T47D (cell line): ENCODE results near the gene SPATA3.
A peak's percentile ranks its signal among the peaks of the same experiment; 100 is the strongest.

Source experiments
- DNase-seq, 2 experiments: peaks; one replicate each; pipeline versions ENCODE4 v3.0.0 to v3.0.0-alpha.2; 2011 to 2012; ENCODE audit warnings: low read depth in 1 of 2, low spot score in 1 of 2
- JUND ChIP-seq: IDR thresholded peaks from 2 replicates; pipeline ENCODE4 v1.6.1; 2012; ENCODE audit warnings: low read depth
- in situ Hi-C: cut with HindIII; loops from 2 replicates; pipeline ENCODE4 v1.10.0; 2016; ENCODE audit warnings: low sequenced_read_pairs, low pct_unique_long_range_greater_than_20kb

SPATA3 gene

DNA sequence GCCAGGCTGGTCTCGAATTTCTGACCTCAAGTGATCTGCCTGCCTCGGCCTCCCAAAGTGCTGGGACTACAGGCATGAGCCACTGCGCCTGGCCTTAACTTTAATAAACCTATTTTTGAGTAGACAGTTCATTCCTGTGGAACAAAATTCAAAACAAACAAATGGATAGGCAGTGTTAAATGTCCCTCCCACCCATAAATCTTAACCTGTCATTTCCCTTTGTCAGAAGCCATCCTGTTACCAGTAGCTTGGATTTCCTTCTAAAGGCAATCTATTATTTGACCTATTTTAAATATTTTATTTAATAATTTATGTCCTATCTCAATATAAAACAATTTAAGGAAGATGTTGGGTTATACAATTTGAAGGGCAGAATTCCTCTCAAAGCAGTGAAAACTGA, 34.8 kb downstream of the SPATA3 start:
- no peak for DNase-seq
- in situ Hi-C loops = no loop called here
- TF ChIP-seq JUND = no peak

DNA sequence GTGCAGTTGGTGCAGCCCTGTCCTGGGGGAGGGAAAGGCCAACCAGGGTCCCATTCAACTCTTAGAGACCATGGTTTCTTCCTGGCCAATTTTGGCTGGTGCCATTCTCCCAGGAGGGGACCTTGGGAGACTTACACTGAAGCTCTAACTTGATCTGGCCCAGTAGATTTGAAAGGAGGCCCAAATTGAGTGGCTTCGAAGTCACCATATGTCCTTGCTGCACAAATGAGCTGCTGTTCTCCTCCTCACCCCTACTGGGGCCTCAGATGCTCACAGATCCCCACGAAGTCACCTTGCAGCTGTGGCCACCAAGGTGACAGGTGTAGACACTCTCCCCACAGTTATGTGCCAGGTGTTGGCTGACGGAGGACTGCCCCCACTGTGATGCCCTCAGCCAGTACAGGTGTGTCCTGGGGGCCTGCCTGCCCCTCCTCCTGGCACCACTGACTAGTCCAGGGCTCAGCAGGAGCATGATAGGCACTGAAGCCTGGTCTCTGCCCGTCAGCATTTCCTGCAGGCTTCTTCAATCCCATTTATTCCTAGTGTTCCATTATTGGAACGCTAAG, 36.7 kb downstream of the SPATA3 start:
- TF ChIP-seq JUND = no peak
- in situ Hi-C loops = no loop called here
- no peak for DNase-seq

DNA sequence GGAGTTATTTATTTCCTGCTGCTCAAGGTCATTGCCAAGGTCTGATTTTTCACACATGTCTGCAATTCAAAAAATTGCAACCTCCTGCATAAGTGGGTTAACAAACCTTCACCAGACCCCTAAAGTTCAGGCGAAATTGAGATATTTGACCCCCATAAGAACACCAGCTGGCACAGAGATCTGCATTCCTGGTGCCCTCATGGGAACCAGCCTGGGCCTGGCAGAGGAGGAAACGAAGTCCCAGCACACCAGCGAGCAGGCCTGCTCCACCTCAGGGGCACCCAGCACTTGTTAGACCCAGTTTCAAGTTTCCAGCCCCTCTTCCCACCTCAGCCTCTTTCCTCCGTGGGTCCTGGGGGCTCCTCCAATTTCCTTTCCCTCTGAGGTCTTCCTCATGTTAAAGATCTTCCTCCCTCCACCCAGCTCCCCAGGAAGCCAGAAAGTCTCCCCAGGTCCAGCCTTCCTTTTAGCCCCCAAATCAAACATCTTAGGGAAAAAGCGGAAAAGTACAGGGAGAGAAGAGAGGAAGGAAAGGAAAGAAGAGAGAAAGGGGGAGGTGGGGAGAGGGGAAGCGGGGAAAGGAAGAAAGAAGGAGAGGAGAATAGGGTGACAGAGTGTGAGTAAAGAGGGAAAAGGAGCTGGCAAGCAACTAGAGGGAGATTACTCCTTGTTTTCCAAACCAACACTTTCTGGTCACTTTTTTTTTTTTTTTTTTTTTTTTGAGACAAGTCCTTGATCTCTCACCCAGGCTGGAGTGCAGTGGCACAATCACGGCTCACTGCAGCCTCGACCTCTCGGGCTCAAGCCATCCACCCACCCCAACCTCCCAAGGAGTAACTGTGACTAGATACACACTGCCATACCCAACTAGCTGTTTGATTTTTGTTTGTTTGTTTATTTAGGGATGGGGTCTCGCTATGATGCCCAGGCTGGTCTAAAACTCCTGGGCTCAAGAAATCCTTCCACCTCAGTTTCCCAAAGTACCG, 37.5 kb downstream of the SPATA3 start:
- no peak for DNase-seq
- in situ Hi-C loops = no loop called here
- no peak for TF ChIP-seq JUND

DNA sequence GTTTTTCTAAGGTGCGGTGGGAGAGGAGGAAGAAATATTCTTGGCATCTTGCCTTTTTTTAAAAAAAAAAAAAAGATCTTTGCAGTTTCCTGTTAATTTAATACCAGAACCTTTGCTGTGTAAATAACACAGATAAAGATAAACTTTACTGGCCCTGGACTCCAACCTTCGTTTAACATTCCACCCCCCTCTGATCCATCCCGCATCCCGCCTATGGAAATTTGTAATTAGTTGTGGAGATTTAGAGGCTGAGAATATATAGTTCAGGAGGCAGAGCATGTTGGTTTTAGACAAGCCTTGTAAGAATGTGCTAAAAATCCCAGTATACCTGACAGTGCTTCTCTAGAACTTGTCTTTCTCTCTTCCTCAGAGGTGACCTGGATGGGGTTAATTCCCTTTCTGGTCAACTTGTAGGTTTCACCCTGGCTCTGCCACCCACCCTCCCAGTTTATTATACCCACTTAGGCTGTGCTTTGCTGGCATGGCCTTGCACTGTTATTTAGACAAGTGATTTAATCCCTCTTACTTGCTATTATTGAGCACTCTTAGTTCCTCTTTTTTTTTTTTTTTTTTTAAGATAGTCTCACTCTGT, 38.5 kb downstream of the SPATA3 start:
- in situ Hi-C loops = no loop called here
- no peak for DNase-seq
- no peak for TF ChIP-seq JUND

DNA sequence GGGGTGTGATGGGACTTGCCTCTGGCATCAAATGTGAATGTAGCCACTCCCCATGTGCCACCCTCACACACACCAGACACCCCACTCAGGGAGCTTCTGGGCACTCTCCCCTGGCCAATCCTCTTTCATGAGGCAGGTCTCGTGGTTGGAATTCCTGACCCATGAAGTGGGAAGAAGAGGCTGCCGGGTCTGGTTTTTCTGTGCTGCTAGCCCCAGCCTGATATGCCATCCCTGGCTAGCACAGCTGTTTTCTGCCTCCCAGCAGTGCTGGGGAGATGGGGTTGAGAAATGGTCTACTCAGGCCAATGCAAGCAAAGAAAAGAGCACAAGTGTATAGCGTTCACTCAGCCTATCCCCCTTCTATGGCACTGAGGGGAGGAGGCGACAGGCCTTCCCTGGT, 40.2 kb downstream of the SPATA3 start:
- in situ Hi-C loops = no loop called here
- no peak for DNase-seq
- no peak for TF ChIP-seq JUND

DNA sequence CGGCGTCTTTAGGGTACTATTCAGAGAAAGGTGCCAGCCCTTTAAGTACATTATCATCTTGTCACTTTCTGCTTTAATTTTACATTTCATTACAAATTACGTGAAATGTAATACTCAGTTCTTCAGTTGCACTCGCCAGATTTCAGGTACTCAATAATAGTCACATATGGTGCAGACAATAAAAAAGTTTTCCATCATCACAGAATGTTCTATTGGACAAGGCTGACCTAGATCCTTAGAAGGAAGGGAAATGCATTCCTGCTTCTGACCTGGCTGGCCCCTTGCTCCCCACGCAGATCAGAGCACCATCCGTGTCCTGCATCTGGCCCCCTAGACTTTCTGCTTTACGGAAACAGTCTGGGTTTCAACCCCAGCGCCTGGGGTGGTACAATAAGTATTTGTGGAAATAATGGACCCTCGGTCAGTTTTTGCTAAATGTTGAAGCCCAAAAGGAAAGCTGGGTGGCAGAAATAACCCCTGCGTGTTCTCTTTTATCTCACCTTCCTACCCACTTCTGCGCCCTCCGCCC, 40.7 kb downstream of the SPATA3 start:
- TF ChIP-seq JUND = no peak
- in situ Hi-C loops = no loop called here

DNA sequence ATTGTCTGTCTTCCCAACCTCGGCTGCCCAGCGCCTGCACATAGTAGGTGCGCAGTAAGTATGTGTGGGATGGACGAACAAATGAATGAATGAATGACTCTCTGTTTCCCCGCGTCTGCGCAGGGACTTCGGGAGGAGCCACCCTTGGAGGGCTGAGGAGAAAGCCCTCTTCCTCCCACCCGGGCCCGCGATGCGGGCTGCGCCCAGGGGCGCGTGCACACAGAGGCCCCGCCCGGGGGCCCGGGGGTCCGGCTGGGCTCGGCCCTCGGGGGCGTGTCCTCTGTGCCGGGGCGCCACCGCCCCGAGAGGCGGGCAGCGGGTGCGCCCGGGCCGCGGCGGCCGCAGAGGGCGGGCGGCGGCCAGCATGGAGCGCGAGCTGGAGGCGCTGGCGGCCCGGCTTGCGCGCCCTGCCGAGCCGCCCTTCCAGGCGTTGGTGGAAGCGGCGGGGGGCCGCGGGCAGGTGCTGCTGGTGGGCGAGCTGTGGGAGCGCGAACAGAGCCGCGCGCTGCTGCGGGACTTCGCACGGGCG, 41.3 kb downstream of the SPATA3 start, which contains the start of gene C2orf72:
Gene C2orf72 (plus strand): TSS at position 322 of the 529 bp plus-strand sequence. CDS start 43 bp downstream, at position 365.
- TF ChIP-seq JUND = no peak
- peak in 1 of 2 experiments; percentile 59 for DNase-seq
- in situ Hi-C loops = no loop called here

More for the DNA sequence above, 40.7 kb downstream of the SPATA3 start:
- no peak for DNase-seq

DNA sequence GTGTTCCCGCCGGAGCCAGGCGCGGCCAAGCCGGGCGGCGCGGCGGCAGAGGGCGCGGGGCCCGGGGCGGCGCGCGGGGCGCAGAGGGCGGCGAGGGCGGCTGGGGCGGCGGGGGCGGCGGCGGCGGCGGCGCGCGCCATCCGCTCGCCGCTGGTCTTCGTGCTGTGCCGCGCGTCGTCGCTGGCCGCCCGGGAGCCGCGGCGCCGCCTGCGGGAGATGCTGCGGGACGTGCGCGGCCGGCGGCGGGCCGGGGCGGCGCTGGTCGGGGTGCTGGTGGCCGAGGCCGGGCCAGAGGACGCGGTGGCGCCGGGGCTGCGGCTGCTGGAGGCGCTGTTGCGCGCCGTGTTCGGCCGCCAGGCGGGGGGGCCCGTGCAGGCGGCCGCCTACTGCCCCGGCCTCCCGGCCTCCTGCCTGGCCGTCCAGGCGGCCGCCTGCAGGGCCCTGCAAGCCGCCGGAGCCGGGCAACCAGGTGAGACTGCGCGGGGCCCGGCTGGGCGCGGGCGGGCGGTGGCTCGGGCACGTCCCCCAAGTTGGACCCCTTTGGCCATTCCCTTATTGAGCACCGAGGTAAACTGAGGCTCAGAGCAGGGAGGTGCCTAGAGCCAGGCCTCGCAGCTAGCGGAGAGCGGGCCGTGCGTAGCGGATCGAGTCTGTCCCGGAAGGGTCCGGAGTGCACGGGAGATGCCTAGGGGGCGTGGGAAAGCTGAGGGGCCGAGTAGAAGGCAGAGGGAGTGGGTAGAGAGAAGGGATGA, 42.0 kb downstream of the SPATA3 start:
- DNase-seq = peak; percentile 52 to 56
- in situ Hi-C loops = no loop called here
- no peak for TF ChIP-seq JUND

DNA sequence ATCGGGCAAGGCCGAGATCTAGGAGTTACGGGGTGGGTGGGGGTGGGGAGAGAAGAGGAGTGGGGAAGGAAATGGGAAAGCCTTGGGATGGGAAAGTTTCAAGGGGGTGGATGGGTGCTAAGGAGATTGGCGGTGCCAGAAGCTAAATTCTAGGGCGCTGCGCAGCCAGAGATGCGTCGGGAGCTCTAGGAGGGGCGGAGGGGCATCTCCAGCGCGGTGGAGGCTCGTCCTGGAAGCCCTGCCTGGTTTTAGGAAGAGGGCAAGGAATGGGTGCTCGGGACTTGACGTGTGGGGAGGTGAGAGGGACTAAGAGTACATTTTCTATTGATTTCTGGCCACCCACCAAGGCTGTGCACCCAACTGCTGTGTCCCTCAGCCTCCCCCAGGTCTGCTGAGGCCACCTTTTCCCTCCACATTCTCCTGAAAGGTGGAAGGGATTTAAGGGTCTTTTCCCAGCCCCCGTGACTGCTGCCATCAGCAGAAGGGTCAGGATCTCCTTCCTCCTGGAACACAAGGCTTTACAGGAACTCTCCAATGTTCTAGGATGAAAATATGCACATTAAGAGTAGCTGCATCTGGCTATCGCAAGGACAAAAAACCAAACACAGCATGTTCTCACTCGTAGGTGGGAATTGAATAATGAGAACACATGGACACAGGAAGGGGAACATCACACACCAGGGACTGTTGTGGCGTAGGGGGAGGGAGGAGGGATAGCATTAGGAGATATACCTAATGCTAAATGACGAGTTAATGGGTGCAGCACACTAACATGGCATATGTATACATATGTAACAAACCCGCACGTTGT, 42.8 kb downstream of the SPATA3 start:
- in situ Hi-C loops = no loop called here

DNA sequence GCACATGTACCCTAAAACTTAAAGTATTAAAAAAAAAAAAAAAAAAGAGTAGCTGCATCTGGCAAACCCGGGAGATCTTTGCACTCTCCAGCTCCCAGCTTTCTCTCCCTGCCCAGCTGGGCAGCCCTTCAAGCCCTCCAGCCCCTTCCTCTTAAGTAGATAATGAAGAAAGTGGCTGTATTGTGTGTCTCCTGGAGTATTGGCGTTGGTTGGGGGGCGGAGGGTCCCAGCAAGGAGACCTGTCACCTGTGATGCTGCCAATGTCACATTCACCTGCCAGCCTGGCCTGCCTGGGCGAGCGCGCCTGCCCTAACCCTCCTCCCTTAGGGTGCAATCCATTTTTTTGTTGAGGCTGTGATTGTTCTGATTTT, 43.4 kb downstream of the SPATA3 start:
- no peak for TF ChIP-seq JUND
- in situ Hi-C loops = no loop called here
- no peak for DNase-seq

More for the DNA sequence above, 42.8 kb downstream of the SPATA3 start:
- no peak for DNase-seq
- TF ChIP-seq JUND = no peak

DNA sequence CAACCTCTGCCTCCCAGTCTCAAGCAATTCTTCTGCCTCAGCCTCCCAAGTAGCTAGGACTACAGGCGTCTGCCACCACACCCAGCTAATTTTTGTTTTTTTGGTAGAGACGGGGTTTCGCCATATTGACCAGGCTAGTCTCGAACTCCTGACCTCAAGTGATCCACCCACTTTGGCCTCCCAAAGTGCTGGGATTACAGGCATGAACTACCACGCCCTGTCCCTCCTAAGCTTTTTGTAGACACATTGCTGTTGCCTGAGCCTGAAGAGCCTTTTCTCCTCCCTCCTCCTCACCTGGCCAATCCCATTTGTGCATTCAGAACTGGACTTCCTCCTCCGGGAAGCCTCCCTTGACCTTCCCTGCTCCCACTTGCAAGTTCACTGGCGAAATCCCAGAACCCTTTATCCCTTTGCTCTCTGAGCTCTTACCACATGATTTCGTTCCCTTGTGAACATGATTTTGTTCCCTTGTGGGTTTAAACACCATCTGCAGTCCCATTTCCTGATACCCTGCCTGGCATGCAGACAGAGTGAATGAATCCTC, 44.0 kb downstream of the SPATA3 start:
- peak in 1 of 2 experiments; percentile 73 for DNase-seq
- in situ Hi-C loops = no loop called here
- TF ChIP-seq JUND = no peak
